Neural progenitor cell (in vitro differentiated cells): ENCODE measurements around the gene TRPC4. TPM values are rescaled to one million over a fixed set of nuclear protein-coding genes. Genes with fewer than 3 reads are reported as not detected.

Experiments
- DNase-seq: peaks from one replicate; pipeline ENCODE4 v3.0.0-alpha.2; 2016; ENCODE audit warnings: low spot score
- H2AFZ ChIP-seq: fragments of 200-600 bp; sonication (generic); replicated peaks from 2 replicates; pipeline ENCODE4 v1.6.1; 2016; ENCODE audit warnings: antibody characterized with exemption
- H3F3A ChIP-seq: fragments of 200-600 bp; sonication (generic); 2 replicates; pipeline ENCODE4 v1.6.1; 2016; ENCODE audit warnings: antibody characterized with exemption, low read depth
- H3K27ac ChIP-seq: fragments of 200-600 bp; sonication (generic); 2 replicates; pipeline ENCODE4 v1.5.1; 2016; ENCODE audit warnings: mild to moderate bottlenecking
- H3K27me3 ChIP-seq: fragments of 200-600 bp; sonication (generic); 2 replicates; pipeline ENCODE4 v1.6.1; 2016; ENCODE audit warnings: mild to moderate bottlenecking, moderate library complexity
- H3K36me3 ChIP-seq: fragments of 200-600 bp; sonication (generic); 2 replicates; pipeline ENCODE4 v1.5.1; 2016
- H3K4me1 ChIP-seq: fragments of 200-600 bp; sonication (generic); 2 replicates; pipeline ENCODE4 v1.6.1; 2016; ENCODE audit warnings: mixed run types
- H3K4me2 ChIP-seq: fragments of 200-600 bp; sonication (generic); 2 replicates; pipeline ENCODE4 v1.6.1; 2016
- H3K4me3 ChIP-seq: fragments of 200-600 bp; sonication (generic); 2 replicates; pipeline ENCODE4 v1.5.1; 2016
- H3K79me2 ChIP-seq: fragments of 200-600 bp; sonication (generic); 2 replicates; pipeline ENCODE4 v1.6.1; 2016; ENCODE audit warnings: low read depth
- H3K9ac ChIP-seq: fragments of 200-600 bp; sonication (generic); 2 replicates; pipeline ENCODE4 v1.6.1; 2016
- H3K9me3 ChIP-seq: fragments of 200-600 bp; sonication (generic); 2 replicates; pipeline ENCODE4 v1.5.1; 2016; ENCODE audit warnings: low read depth
- H4K20me1 ChIP-seq: fragments of 200-600 bp; sonication (generic); 2 replicates; pipeline ENCODE4 v1.6.1; 2016; ENCODE audit warnings: low read depth
- H3K27ac Mint-ChIP-seq: 3 replicates; pipeline ENCODE4 v1.8.0; 2021; ENCODE audit warnings: mixed read lengths
- H3K27me3 Mint-ChIP-seq: 2 replicates; pipeline ENCODE4 v1.8.0; 2022; ENCODE audit warnings: low read depth, mild to moderate bottlenecking, inconsistent platforms, moderate library complexity, mixed read lengths; ENCODE audit not compliant: insufficient read depth
- H3K36me3 Mint-ChIP-seq: 3 replicates; pipeline ENCODE4 v1.8.0; 2021; ENCODE audit warnings: mixed read lengths
- H3K4me1 Mint-ChIP-seq: 3 replicates; pipeline ENCODE4 v1.8.0; 2021; ENCODE audit warnings: mixed read lengths
- H3K4me3 Mint-ChIP-seq: 3 replicates; pipeline ENCODE4 v1.8.0; 2021; ENCODE audit warnings: mild to moderate bottlenecking, moderate library complexity, mixed read lengths
- H3K9me3 Mint-ChIP-seq: 3 replicates; pipeline ENCODE4 v1.8.0; 2020; ENCODE audit warnings: mixed read lengths
- CTCF ChIP-seq: fragments of 200-600 bp; sonication (generic); IDR thresholded peaks from 2 replicates; pipeline ENCODE4 v1.5.1; 2017; ENCODE audit warnings: antibody characterized with exemption, mild to moderate bottlenecking
- EZH2 ChIP-seq: fragments of 200-600 bp; sonication (generic); IDR thresholded peaks from 2 replicates; pipeline ENCODE4 v1.6.1; 2017; ENCODE audit warnings: antibody characterized with exemption, mild to moderate bottlenecking, moderate library complexity
- EZH2phosphoT487 ChIP-seq: fragments of 200-600 bp; sonication (generic); IDR thresholded peaks from 2 replicates; pipeline ENCODE4 v1.6.1; 2017; ENCODE audit warnings: antibody characterized with exemption
- total RNA-seq: library from RNA; depleted of rRNA; stranded (reverse); fragments of >200 nt; gene quantifications from 2 replicates; pipeline ENCODE4 v1.2.3, GENCODE V29; 2015; ENCODE audit warnings: low replicate concordance

The TRPC4 gene
- total RNA-seq, 1 donor from 2014 or later, result 21.1 TPM

- Mint-ChIP-seq H3K4me1 (peaks cover 31% of the 10 kb centered on the region), H3K27ac (no peak overlapping the region), H3K27me3 (no peaks in the 10 kb centered on the region), H3K36me3 (peaks cover 26% of the 10 kb centered on the region), H3K4me3 (no peak overlapping the region), H3K9me3 (peaks cover 3% of the 10 kb centered on the region)
- no peak for DNase-seq
- no peak overlapping the region for H3K4me2 ChIP-seq
- no peaks in the 10 kb centered on the region for H3K4me1 ChIP-seq
- no peaks in the 10 kb centered on the region for H3K9me3 ChIP-seq
- H3K36me3 ChIP-seq, result no peaks in the 10 kb centered on the region
- no peak overlapping the region for H3K9ac ChIP-seq
- TF ChIP-seq EZH2 (no peak), CTCF (no peak), EZH2phosphoT487 (no peak)
- H2AFZ ChIP-seq, result no peak overlapping the region
- no peaks in the 10 kb centered on the region for H4K20me1 ChIP-seq
- H3K4me3 ChIP-seq, result no peak overlapping the region
- no peaks in the 10 kb centered on the region for H3K27me3 ChIP-seq
- no peak overlapping the region for H3K27ac ChIP-seq
- H3F3A ChIP-seq, result no peaks in the 10 kb centered on the region
- H3K79me2 ChIP-seq, result no peaks in the 10 kb centered on the region
Measured at GRCh38 chr13:37667702-37668101, 201.9 kb downstream of the TRPC4 start.

- DNase-seq, result no peak
- Mint-ChIP-seq H3K9me3 (peaks cover 3% of the 10 kb centered on the region), H3K27me3 (no peaks in the 10 kb centered on the region), H3K27ac (no peak overlapping the region), H3K4me3 (no peak overlapping the region), H3K36me3 (peaks cover 25% of the 10 kb centered on the region), H3K4me1 (peaks cover 31% of the 10 kb centered on the region)
- H3K9ac ChIP-seq, result no peak overlapping the region
- H3F3A ChIP-seq, result no peaks in the 10 kb centered on the region
- no peaks in the 10 kb centered on the region for H3K79me2 ChIP-seq
- TF ChIP-seq EZH2 (no peak), EZH2phosphoT487 (no peak), CTCF (no peak)
- no peaks in the 10 kb centered on the region for H3K9me3 ChIP-seq
- no peak overlapping the region for H2AFZ ChIP-seq
- H3K36me3 ChIP-seq, result no peaks in the 10 kb centered on the region
- H3K27ac ChIP-seq, result no peak overlapping the region
- H3K4me3 ChIP-seq, result no peak overlapping the region
- no peaks in the 10 kb centered on the region for H3K27me3 ChIP-seq
- no peak overlapping the region for H3K4me2 ChIP-seq
- no peaks in the 10 kb centered on the region for H3K4me1 ChIP-seq
- no peaks in the 10 kb centered on the region for H4K20me1 ChIP-seq
Measured at GRCh38 chr13:37666036-37666435, 203.5 kb downstream of the TRPC4 start.

GRCh38 chr13:37665420-37665819, 204.2 kb downstream of the TRPC4 start:
- H3K9me3 Mint-ChIP-seq, result peaks cover 3% of the 10 kb centered on the region
- H3K27me3 ChIP-seq, result no peaks in the 10 kb centered on the region

More at GRCh38 chr13:37665420-37665819, 204.2 kb downstream of the TRPC4 start:
- Histone ChIP-seq H2AFZ (no peak overlapping the region), H4K20me1 (no peaks in the 10 kb centered on the region), H3K4me1 (no peaks in the 10 kb centered on the region), H3K27ac (no peak overlapping the region), H3F3A (no peaks in the 10 kb centered on the region), H3K9me3 (no peaks in the 10 kb centered on the region), H3K79me2 (no peaks in the 10 kb centered on the region), H3K36me3 (no peaks in the 10 kb centered on the region), H3K4me2 (no peak overlapping the region), H3K9ac (no peak overlapping the region), H3K4me3 (no peak overlapping the region)
- TF ChIP-seq CTCF, result no peak
- TF ChIP-seq EZH2, result no peak
- peaks cover 20% of the 10 kb centered on the region for H3K36me3 Mint-ChIP-seq
- no peak overlapping the region for H3K4me3 Mint-ChIP-seq
- H3K27me3 Mint-ChIP-seq, result no peaks in the 10 kb centered on the region
- H3K4me1 Mint-ChIP-seq, result peaks cover 31% of the 10 kb centered on the region
- DNase-seq, result no peak
- no peak overlapping the region for H3K27ac Mint-ChIP-seq
